DMS79 treated with DMSO at 0.1 percent for 48 hours (cell line): ENCODE results near the gene ACOT8.
"Not testable (repeated sequence)": the region's sequence is repeated elsewhere in the genome, so short reads cannot be mapped to it uniquely, and the experiment has no call there.

Experiments used
- DNase-seq: peaks from one replicate; lab custom pipeline; 2025; lab: John Stamatoyannopoulos, UW

ACOT8 gene

DNA sequence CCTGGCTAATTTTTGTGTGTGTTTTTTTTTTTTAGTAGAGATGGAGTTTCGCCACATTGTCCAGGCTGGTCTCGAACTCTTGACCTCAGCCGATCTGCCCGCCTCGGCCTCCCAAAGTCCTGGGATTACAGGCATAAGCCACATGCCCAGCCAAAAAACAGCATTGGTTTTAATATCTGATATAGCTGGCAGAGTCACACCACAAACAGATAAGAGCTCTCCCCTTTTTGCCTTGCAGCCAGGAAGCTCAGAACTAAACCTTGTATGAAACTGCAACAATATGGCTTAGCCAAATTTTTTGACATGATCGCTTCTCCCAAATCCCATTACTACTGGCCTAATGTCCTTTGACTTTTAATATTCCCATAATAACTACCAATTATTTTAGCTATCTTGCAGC is 4.9 kb downstream of the ACOT8 start:
- DNase-seq: no peak

DNA sequence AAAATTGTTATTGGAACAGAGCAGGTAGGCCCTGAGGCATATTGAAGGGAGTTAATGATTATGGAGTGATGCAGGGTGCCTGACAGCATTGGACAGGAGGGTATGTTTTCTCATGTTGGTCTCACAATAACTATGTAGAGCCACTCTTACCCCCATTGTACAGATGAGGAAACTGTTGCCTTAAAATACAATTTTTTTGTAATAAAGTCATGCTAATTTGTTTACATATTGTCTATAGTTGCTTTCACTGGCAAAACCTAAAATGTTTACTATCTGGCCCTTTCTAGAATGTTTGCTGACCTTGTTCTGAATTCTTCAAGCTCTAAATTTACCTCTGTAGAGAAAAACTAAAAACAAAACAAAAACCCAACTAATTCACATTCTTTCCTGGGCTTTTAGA is 5.7 kb downstream of the ACOT8 start:
- DNase-seq: no peak

DNA sequence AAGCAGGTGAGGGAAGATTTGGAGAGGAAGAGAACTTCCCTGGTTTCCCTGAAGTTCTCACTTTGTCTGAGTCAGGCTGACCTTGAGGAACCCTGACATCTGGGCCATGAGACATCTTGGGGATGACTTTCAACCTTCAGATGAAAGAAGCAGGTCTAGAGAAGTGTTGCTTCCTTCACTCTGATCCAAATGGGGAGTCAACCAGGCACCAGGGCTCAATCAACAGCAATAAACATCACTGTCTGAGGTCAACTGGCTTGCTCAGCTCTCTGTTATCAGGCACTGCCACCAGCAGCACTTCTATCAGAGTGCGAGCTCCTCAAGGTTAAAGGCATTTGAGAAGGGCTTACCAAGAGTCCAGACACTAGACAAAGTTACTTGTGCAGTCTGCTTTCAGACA is 6.3 kb downstream of the ACOT8 start:
- DNase-seq: no peak

DNA sequence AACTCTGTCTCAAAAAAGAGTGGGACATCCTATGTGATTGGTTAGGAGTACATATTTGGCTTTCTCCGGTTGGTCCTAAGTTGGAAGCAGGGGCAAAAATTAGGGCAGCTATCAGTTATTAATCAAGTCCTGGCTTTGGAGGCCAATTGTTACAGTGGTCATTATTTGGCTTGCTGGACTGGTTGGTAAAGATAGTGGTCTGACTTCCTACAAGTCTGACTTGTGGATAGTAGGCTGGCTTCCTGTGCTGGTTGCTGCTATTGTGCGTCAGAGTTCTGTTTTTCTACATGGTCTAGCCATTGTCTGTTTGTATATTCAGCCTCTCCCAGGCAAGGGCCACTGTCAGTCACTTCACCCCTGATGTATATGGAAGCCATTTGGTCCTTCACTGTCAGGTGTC is 7.0 kb downstream of the ACOT8 start:
- DNase-seq: no peak

DNA sequence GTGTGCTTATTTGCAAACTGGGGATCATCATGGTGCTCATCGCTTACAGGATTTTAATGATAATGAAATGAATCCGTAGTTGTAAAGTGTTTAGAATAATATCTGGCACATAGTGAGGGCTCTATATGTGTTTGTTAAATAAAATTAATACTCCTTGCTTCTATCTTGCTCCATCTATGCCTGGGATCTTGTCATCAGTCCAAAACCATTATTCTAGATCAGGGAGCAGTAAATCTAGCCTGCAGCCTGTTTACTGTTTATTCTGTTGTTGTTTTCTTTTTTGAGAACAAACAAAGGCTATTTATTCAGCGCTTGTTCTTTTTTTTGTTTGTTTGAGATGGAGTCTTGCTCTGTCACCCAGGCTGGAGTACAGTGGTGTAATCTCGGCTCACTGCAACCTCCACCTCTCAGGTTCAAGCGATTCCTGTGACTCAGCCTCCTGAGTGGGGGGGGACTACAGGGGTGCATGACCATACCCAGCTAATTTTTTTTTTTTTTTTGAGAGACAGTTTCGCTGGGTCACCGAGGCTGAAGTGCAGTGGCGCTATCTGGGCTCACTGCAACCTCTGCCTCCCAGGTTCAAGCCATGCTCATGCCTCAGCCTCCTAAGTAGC is 8.1 kb downstream of the ACOT8 start:
- no peak for DNase-seq

DNA sequence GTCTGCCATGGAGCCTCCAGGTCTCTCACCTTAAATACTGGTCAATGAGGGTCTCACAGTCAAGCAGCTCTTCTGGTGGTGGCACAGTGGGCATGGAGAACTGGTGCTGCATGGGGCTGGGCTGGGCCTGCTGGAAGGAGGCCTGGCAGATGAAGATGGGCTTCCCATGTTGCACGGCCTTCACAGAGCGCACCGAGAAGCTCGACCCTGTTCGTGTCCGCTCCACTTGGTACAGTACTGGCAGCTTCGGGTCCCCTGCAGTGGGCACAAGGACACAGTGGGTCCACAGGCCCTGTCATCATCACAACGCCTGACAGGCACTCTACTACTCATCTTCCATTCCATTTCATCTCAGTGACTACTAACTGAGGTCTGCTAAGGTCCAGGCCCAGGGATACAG is 8.8 kb downstream of the ACOT8 start:
- no peak for DNase-seq

DNA sequence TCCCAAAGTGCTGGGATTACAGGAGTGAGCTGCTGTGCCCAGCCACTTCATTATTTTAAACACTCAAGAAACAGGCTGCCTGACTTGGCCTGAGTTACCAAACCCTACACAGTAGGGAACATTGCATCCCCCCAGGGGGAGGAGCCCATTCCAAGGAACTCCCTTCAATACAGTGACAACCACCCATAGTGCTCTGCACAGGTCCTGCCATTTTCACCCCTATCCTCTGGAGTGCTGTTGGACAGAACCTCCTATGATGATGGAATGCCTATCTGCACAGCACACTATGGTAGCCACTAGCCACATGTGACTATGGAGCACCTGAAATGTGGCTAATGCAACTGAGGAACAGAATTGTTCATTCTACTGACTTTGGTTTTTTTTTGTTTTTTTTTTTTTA is 11.7 kb downstream of the ACOT8 start:
- DNase-seq: no peak

DNA sequence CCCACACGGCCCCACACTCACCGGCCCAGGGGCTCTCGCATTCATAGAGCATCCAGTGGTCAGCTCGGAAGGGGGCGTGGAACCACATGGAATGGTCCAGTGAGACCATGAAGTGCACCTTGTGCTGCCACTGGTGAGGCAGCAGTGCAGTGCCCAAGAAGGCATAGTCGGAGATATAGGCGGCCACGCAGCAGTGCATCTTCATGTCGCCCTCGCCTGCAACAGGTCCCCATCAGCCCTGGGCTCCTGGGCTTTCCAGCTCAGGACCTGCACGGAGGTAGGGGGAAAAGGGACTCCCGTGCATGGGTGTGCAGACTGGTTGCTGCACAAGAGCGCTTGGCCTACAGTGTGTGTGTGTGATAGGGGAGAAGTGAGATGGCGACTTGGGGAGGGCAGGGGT is 13.7 kb downstream of the ACOT8 start:
- DNase-seq: no peak

DNA sequence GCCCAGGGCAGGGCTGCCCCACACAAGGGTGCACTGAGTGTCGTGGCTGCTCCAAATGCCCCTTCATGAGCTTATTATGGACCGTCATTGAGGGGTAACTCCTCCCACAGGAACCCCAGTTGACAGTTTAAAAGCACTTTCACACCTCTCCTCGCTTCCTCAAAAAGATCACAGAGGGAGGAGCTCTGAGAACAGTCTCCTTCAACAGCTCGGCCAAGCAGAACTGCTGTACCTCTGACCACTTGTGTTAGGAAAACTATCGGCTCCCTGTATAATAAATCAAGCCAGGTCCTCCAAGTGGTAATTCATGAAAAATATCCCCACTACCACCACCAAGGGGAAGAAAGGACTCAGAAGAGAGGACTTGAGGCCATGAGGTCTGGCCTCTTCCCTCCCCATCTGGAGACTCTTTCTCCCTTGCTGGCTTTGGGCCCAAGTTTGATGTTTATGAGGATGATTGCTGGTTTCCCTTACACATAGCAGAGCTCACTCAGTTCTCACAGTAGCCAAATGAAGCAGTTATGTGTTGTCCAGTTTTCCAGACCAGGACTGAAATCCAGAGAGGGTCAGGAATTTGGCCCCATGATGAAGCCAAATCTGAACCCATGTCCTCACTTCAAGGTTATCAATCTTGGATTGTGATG is 14.9 kb downstream of the ACOT8 start:
- no peak for DNase-seq

DNA sequence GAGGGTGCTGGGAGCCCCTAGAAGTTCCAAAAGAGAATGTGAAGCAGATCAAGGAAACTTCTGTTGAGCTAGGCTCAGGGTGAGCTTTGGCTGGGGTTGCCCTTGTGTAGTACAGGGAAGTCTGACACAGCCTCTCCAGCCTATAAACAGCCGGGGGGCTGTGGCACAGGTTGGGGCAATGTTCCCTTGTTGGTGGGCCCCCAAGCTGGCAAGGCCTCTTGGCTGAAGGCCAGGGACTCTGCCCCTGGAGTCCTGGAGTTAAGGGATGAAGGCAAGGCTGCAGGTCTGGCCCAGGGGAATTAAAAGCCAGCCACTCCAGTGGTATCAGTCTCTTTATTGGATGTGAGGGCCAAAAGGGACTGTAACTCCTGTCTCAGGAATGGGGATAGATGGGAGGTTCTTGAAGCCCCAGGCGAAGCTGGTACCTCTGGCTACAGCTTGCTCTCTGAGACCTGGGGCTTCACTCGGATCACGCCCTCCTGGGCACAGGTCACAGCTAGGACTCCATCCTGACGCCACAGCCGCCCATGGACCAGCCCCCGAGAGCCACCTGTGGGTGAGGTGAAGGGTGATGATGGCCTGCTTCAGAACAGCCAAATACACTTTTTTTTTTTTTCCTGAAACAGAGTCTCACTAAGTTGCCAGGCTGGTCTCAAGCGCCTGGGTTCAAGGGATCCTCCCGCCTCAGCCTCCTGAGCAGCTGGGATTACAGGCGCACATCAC is 15.6 kb downstream of the ACOT8 start:
- DNase-seq: no peak

DNA sequence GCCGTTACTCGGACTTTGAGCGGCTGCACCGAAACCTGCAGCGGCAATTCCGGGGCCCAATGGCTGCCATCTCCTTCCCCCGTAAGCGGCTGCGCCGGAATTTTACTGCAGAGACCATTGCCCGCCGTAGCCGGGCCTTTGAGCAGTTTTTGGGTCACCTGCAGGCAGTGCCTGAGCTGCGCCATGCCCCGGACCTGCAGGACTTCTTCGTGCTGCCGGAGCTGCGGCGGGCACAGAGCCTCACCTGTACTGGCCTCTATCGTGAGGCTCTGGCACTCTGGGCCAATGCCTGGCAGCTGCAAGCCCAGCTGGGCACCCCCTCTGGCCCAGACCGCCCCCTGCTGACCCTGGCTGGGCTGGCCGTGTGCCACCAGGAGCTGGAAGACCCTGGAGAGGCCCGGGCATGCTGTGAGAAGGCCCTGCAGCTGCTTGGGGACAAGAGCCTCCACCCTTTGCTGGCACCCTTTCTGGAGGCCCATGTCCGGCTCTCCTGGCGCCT is 16.4 kb downstream of the ACOT8 start:
- no peak for DNase-seq

DNA sequence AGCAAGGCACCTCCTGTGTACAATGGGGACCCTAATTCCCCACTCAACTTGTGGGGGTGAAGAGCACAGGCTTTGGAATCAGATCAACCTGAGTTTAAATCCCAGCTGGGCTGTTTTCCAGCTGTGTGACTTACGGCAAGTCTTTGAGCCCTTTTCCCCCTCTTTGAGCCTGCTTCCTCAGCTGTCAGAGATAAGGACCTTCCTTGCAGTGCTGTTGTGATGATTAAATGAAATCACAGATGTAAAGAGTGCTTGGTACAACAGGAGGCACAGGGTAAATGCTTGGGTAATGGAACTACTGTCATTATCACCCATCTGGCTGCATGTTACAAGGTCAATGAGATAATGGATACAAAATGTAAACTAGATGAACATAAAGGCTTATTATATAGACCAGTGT is 20.4 kb downstream of the ACOT8 start:
- no peak for DNase-seq

DNA sequence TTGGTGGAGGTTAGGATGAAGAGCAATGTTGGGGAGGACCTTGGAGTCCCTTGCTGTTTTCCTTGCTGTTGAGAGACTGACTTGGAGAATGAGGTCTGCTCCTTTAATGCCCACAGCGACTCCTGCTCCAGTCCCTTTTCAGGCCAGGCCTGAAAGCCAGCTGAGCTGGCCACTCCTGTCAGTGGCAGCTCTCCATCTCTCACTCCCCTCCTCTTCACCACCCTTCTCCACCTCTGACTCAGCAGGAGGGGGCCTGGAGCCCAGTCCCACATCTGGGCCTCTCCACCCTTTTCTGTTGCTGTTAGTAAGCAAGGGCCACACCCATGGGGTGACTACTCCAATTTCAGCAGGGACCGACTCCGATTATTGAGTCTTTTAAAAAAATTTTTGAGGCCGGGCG is 21.4 kb downstream of the ACOT8 start:
- no peak for DNase-seq

DNA sequence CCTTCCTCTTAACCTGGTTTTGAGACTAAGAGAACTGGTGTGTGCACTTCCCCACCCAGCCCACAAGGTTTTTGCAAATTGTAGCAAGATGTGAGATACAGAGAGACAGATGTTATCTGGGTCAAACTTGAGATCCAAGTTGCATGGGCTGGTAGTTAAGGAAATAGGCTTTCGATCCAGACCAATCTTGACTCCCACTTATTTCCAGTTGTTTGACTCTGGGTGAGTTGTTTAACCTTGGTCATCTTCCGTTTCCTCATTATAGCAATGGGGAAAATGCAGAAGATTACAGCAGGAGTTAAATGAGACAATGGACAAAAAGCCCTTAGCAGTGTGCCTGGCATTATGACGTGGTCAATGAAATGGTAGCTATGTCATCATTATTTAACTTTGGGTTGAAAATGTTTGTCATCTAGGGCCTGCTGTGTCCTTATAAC is 21.8 kb downstream of the ACOT8 start:
- no peak for DNase-seq

DNA sequence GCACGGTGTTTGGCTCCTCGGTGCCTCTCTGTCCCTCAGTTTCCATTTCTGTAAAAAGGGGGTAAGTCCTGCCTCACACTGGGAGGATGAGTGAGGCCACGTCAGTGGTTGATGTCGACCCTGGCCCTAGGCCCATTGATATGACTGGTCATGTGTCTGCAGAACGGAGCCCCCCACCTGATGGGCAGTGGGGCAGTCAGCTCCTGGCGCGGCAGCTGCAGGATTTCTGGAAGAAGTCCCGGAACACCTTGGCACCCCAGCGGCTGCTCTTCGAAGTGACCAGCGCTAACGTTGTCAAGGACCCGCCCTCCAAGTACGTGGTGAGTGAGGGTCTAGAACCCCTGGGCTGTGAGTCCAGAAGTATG is 22.4 kb downstream of the ACOT8 start:
- no peak for DNase-seq

DNA sequence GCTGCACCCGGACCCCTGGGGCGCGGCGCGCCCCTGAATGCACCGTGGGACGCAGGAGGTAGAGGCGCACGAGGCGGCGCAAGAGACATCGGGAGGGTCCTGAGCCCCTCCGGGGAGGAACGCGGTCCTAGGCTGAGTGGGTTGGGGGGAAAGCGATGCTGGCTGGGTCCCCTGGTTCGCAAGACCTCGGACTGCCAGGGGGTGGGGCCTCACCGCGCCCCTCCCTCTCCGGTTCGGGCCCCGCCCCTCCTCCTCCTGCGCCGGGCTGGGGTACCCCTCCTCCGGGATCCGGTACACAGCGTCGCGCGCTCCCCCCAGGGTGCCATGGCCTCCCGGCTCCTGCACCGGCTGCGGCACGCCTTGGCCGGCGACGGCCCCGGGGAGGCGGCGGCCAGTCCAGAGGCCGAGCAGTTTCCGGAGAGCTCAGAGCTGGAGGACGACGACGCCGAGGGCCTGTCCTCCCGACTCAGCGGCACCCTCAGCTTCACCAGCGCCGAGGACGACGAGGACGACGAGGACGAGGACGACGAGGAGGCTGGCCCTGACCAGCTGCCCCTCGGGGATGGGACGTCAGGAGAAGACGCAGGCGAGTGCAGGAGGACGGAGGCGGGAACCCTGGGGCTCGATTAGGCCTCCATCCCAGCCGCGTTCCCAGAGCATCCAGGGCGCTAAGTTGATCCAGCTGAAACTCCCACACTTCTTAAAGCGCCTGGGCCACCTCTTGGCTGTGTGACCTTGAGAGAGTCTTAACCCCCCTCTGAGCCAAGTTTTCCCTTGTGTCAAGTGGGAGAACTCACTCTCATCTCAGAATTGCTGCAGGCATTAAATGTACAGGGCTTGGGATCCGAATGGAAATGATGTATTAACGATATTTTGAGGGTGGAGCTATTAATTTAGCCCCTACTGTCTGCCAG is 23.1 kb downstream of the ACOT8 start:
- peak; percentile 12 for DNase-seq

DNA sequence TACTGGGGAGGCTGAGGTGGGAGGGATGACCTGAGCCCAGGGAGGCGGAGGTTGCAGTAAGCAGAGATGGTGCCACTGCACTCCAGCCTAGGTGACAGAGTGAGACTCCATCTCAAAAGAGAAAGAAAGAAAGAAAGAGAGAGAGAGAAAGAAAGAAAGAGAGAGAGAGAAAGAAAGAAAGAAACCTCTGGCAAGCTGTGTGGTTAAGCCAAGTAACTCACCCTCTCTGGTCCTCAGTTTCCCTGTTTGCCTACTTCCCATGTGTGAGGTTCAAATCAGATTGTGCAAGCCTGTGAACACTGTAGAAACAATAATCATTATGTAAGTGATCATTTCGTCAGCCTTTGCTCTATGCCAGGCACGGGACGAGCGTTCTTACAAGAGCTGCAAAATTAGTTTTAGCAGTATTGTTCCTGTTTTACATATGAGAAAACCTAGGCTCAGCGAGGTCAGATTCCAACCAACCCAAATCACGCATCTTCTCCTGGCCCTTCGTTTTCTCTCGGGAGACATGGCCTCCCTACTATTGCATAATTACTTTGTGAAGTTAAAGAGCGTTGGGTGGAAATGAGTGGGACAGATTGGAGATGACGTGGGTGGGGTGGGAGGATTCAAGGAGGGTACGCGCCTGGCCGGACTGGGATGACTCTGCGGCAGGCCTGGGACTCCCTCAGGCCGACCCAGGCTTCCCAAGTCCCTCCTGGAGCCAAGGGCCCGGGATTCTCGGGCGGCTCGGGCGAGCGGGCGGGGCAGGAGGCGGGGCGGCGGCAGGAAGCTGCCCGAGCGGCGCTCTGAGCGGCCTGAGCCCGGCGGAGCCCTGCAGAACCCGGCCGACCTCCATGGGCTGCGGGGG is 23.9 kb downstream of the ACOT8 start, which contains the start of gene SNX21:
Gene SNX21 (plus strand): TSS at position 770 of the 853 bp plus-strand sequence. CDS start 121 bp downstream, outside the sequence.
- DNase-seq: peak; percentile 28

DNA sequence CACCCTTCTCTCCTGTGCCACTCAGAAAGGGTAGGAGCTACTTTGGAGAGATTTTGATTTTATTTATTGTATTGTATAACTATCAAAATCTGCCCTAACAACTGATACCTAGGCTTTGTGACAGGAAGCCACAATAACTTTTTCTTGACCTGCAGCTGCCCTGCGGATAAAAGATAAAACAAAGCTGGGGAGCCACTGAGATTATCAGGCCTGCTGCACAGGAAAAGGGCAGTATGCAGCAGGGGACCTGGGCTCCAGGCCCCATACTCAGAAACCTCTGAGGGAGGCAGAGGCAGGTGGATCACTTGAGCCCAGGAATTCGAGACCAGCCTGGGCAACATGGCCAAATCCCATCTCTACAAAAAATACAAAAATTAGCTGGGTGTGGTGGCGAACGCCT is 24.6 kb downstream of the ACOT8 start:
- no peak for DNase-seq

DNA sequence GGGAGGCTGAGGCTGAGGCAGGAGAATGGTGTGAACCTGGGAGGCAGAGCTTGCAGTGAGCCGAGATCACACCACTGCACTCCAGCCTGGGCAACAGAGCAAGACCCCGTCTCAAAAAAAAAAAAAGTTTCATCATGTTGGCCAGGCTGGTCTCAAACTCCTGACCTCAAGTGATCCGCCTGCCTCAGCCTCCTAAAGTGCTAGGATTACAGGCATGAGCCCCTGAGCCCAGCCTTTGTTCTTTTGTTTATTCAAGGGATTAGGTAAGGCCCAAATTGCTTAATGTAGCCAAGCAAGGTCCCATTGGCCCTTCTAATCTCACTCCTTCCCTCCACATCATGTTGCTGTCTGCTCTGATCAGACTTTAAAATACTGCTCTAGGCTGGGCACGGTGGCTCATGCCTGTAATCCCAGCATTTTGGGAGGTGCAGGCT is 27.5 kb downstream of the ACOT8 start:
- not testable (repeated sequence) for DNase-seq

DNA sequence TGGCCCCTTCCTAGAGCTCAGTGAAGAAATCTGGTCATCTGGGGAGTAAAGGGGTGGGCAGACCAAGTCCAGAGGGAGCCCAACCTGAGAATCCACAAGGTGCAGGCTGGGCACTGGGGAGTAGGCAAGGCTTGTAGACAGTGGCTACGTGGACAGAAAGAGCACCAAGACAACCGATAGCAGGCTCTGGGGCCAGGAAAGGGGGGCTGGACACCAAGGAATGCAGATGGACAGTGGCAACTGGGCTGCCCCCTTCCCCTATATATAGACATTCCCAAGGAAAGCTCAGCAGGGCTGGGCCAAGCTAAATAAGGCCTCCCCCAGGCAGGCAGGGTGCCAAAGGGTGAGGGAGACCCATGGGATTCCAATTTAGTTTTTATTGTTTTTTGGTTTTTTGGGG is 28.6 kb downstream of the ACOT8 start:
- DNase-seq: no peak

DNA sequence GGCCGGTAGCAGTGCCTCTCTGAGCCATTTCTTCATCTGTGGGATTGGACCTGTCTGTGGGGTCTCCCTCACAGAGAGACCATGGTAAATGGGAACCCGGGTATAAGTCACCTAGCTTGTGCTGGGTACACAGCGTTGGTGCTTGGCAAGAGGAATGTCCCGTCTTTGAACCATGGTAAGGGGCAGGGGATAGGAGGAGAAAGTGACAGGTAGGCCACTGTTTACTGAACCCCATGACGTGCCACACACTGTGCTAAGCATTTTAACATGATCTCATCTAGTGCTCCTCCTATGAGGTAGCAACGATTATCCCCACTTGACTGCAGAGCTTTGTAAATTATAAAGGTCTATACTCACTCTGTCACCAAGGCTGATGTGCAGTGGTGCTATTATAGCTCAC is 29.5 kb downstream of the ACOT8 start:
- DNase-seq: no peak
